ENCODE data around the gene CEACAM21.

The CEACAM21 gene

GRCh38 chr19:41616792-41617621 is 41.0 kb downstream of the CEACAM21 start:
- no peak for DNase-seq (ENCODE audit: low read depth in 2 of 2)

GRCh38 chr19:41617941-41618730 is 42.2 kb downstream of the CEACAM21 start:
- no peak for DNase-seq (ENCODE audit: low read depth in 2 of 2)

- no peak for DNase-seq (ENCODE audit: low read depth in 2 of 2)
These were observed 43.1 kb downstream of the CEACAM21 start for GRCh38 chr19:41619018-41619556.

GRCh38 chr19:41620171-41620570 is 44.2 kb downstream of the CEACAM21 start:
- no peak for DNase-seq (ENCODE audit: low read depth in 2 of 2)

- DNase-seq (ENCODE audit: low read depth in 2 of 2), result no peak
These were observed 45.3 kb downstream of the CEACAM21 start for GRCh38 chr19:41621226-41621625.

- no peak for DNase-seq (ENCODE audit: low read depth in 2 of 2)
These were observed 45.7 kb downstream of the CEACAM21 start for GRCh38 chr19:41621654-41622053.

- no peak for DNase-seq (ENCODE audit: low read depth in 2 of 2)
These were observed 47.4 kb downstream of the CEACAM21 start for GRCh38 chr19:41623360-41623759.

GRCh38 chr19:41624515-41624914 is 48.5 kb downstream of the CEACAM21 start:
- DNase-seq (ENCODE audit: low read depth in 2 of 2), result no peak

- no peak for DNase-seq (ENCODE audit: low read depth in 2 of 2)
These were observed 49.0 kb downstream of the CEACAM21 start for GRCh38 chr19:41624937-41625336.

GRCh38 chr19:41626278-41626677 is 50.3 kb downstream of the CEACAM21 start:
- no peak for DNase-seq (ENCODE audit: low read depth in 2 of 2)

- no peak for DNase-seq (ENCODE audit: low read depth in 2 of 2)
These were observed 50.9 kb downstream of the CEACAM21 start, which contains the start of gene CEACAM4 for GRCh38 chr19:41626877-41627276. Gene CEACAM4, minus strand, starts transcription at chr19:41627074. Its CDS starts 111 bp downstream, at chr19:41626963.

GRCh38 chr19:41627966-41628675 is 52.2 kb downstream of the CEACAM21 start:
- no peak for DNase-seq (ENCODE audit: low read depth in 2 of 2)

Measured in activated CD8-positive, alpha-beta memory T cell treated with anti-CD3 and anti-CD28 coated beads for 4 hours (primary cell).